KBM-7 (cell line): Measurements from ENCODE around the gene CALY.

Experiments used
- DNase-seq: peaks from one replicate; pipeline ENCODE4 v3.0.0-alpha.2; 2015
- in situ Hi-C: fragments of 300-500 bp; cut with MboI; formaldehyde crosslinking; loops from 2 replicates; pipeline ENCODE4 v1.14.3; 2020; ENCODE audit warnings: low sequenced_read_pairs, low pct_unique_long_range_greater_than_20kb, mixed read lengths

Gene CALY

DNA sequence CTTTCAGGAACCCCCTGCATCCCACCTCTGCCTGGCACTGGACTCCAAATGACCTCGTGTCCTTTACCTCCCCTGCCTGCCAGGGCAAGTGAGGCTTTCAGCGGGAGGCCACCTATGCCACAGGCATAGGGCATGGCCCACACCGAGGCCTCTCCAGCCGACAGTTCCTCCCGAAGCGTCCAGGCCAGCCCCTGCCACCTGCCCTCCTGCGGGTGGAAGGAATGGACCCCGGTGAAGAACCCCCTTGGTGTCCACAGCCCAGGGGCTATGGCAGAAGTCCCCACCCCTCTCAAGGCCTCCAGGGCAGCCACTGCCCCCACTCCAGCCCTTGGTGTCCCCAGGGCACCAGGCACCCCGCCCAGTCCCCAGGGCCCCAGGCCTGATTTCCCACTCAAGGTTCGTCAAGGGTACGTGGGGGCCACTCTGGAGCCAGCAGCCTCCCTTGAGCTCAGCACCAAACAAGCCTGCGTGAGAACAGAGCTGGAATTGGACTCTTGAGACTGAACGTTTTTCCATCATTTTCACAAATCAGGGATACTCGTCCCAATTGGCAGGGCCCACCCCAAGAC is 18.1 kb upstream of the CALY start:
- in situ Hi-C loops = no loop called here
- no peak for DNase-seq

DNA sequence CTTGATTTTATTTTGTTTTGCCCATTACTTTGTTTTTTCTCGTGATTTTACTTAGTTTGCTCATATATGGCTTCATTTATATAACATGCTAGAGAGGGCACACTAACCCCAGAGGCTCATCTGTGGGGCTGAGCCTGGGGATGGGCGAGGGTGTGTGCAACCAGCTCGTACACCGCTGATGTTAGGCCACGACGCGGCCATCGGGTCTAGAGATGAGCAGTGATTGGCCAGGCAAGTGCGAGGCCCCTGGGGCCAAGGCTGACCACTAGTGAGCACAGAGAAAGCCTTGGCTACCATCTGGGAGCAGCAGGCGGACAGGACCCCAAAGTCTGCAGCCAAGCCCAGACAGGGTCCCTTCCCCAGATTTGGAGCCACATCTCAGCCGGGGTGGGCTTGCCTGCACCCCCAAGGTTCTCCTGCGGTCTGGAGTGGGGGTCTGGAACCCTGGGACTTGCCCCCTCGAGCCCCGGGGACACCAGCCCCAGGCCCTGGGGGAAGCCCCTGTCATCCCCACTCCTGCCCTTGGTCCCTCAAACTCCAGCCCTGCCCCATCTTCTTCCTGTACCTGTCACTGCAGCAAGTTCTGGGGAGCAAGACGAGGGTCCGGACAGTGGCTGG is 17.4 kb upstream of the CALY start:
- no peak for DNase-seq
- in situ Hi-C loops = no loop called here

DNA sequence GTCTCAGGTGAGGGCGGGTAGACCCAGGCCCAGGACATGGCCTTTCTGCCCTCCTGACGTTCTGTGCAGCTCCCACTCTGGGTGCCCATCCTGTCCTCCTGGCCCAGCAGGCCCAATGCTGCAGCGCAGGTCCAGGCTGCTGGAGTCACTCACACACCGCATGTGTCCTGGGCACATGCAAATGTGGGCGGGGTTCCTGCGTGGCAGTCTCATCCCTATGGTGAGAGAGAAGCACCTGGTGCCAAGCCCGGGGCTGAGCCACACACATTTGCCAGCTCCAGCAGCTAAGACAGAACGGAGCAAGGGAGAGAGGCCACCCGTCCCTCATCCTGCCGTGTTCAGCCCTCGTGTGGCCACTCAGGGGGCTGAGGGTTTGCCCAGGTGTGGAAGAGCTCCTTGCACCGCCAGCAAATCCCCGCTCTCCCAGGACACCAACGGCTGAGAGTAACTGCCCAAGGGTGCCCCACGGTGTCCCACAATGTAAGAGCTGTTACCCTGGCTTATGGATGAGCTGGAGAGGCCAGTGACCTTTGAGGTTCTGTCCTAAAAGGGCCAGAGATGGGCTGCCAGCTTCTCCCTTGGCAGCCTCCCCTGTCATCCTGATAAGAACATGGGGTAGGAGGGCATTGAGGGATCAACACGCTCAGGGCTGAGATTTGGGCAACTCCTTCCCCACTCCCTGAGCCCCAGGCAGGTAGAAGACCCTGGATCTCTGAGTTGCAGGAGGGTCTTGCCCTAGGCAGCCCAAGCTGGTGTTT is 16.7 kb upstream of the CALY start:
- DNase-seq = no peak
- in situ Hi-C loops = no loop called here

DNA sequence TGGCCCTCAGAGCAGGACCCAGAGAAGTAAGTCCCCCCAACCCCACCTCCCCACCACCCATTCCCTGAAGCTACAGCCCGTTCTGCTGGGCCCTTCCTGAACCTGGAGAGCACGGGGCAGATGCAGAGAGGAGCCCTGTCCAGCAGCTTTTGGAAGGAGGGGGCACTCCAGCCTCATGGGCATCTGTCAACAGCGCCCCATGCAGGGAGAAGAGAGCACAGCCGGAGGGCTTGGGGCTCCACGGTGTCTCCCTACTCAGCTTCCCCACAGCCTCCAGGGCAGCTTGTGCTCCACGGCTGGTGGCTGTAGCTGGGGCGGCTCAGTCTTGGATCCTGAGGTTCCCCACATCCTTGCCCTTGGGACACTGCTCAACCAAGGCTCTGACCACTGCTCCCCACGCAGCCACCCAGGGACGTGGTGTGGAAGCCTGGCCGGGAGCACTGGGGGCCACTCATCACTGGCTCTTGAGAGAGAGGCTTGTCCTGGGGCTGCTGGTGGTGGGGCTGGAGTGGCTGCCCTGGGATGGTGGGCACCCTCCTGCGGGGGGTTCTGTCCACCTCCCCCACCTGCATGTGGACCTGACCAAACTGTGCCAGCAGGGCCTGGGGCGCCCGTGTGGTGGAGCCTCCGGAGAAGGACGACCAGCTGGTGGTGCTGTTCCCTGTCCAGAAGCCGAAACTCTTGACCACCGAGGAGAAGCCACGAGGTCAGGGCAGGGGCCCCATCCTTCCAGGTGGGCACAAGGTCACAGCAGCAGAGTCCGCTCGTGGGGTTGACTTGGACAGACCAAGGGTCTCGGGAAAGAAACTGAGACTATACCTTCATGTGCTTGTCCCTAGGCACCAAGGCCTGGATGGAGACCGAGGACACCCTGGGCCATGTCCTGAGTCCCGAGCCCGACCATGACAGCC is 15.0 kb upstream of the CALY start:
- in situ Hi-C loops = no loop called here
- DNase-seq = no peak

DNA sequence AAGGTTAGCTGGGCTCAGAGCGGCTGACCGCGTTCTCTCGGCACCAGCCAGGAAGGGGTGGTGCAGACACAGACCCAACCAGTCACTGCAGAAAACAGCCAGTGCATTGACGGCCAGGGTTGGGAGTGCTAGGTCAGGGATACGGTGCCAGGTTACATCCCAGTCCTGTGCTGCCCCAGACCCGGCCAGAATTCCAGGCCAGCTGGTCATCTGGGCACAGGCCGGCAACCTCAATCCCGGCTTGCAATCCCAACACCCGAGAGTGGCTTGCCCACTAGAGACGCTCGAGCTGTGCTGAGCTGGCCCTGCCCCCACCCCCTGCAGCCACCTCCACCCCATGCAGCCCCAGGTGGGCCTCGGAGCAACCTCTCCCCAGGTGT is 14.2 kb upstream of the CALY start:
- DNase-seq = no peak
- in situ Hi-C loops = no loop called here

DNA sequence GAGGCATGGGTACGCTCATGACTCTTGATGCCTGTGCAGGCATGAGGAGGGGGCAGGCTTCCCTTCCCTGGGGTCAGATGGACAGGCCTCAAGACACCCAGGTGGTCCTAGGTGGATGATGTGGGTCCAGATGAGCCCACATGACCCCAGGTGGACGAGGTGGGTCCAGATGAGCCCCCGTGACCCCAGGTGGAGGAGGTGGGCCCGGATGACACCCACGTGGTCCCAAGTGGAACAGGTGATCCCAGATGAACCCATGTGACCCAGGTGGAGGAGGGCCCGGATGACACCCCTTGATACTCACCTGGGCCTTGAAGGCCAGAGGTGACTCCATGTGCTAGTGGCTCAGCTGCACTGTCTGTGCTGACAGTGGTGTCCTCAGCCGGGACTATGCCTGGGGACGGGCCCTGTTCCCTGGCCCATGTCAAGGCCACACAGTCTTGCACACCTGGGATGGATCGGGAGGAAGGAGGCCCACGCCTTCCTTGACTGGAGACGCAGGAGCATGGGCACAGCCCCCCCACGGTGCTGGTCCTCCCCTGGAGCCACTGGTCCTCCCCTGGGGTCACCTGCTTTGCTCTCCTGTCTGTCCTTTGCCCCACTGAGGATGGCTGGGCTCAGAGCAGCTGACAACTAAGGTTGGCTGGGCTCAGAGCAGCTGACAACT is 13.7 kb upstream of the CALY start:
- in situ Hi-C loops = no loop called here
- no peak for DNase-seq

DNA sequence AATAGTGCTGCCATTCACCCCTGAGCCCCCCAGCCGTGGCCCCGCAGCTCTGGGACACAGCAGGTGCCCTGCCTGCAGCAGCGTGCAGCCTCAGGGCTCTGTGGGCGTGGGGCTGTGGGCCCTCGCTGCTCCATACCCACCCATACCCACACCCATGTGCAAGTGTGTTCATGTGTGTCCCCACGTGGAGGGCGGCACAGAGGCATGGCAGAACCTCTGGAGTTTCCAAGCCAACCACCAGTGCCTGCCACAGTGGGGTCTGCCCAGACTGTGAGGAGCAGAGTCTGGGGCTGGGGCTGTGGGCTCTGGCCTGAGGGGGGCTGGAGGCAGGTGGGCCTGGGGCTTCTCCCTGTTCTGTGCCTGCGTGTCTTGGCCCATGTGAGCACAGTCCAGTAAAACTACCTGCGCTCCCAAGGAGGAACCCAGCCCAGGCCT is 12.9 kb upstream of the CALY start:
- DNase-seq = no peak
- in situ Hi-C loops = no loop called here

DNA sequence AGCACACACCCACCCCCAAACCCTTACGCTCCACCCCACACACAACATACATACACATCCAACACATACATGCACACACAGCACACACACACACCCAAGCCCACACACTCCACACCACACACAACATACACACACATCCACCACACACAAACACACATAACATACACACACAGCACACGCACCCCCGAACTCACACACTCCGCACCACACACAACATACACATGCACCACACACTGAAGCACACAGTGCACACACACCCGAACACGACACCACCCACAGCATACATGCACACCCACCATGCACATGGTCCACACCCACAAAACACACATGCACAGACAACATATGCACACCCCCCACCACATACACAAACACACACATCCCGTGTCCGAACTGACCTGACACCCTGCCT is 12.5 kb upstream of the CALY start:
- in situ Hi-C loops = no loop called here
- no peak for DNase-seq

DNA sequence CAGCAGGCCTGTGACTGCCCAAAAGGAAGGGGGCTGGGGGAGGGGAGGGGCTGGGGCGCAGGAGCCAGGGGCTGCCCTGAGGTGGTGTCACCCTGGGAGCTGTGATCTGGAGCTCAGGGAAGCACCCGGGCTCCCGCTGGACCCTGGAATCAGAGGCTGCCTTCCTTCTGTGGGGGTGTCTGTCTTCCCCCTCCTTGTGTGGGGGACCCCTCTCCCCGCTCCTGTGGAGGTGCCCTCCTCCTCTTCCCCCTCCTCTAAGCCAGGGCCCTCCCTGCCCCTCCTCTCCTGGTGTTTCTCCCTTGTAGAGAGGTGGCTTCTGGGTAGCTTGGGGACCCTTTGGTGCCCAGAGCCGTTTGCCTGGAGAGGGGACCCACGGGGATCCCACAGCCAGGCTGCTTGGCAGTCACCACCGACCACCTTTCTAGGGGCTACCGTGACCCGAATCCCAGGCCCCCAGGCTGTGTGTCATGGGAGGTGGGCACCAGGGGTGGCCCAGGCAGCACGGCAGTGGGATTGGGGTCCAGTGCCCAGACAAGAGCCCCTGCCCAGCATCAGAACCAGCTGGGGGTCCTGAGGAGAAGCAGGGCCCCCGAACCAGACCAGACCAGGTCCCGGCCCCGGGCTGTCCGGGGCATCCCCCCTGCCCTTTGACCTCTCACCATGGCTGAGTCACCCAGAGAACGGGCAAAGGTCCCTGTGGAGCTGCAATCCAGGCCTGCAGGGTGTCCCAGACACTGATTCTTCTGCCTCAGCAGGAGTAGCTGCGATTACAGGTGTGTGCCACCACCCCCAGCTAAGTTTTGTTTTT is 11.2 kb upstream of the CALY start:
- DNase-seq = no peak
- in situ Hi-C loops = no loop called here

DNA sequence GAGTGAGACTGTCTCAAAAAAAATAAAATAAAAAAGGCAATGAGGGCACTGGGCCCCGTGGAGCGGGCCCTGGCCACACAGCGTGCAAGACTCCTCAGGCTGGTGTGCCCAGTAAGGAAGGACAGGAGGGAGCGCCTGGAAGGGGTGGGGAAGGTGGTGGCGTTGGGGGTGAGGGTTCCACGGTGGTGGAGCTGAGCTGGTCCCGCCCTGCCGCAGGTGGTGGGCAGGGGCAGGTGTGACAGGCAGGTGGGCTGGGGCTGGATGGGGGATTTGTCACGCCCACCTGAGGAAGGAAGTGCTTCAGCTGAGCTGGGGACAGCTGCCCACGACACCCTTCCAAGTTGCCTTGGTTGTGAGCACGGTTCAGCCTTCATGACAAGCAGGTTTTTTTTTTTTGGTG is 9.7 kb upstream of the CALY start:
- in situ Hi-C loops = no loop called here
- DNase-seq = no peak

DNA sequence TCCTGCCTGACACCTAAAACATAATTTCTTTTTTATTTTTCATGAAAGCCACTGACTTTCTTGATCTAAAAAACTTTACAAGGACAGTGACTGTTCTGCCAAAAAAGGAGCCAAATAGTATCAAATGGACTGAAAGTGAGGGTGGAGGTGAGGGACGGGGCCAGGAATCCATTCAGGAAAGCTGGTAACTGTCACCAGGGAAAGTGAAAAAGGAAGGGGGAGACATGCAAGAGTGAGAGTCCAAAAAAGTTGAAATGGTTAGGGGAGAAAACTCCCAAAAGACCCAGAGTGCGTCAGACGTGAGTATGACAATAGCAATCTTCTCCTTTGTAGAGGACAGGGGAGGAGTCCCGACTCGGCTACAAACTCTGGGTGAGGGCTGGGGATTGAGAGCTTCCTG is 7.5 kb upstream of the CALY start:
- no peak for DNase-seq
- in situ Hi-C loops = no loop called here

DNA sequence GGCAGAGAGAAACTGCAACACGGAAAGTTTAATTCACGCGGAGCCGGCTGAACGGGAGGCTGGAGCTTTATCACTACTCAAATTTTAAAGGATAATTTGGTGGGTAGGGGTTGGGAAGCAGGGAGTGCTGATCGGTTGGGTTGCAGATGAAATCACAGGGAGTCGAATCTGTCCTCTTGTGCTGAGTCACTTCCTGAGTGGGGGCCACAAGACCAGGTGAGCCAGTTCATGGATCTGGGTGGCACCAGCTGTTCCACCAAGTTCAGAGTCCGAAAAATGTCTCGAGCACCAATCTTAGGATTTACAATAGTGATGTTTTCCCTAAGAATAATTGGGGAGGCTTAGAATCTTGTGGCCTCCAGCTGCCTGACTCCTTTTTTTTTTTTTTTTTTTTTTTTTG is 6.9 kb upstream of the CALY start:
- in situ Hi-C loops = no loop called here
- no peak for DNase-seq

DNA sequence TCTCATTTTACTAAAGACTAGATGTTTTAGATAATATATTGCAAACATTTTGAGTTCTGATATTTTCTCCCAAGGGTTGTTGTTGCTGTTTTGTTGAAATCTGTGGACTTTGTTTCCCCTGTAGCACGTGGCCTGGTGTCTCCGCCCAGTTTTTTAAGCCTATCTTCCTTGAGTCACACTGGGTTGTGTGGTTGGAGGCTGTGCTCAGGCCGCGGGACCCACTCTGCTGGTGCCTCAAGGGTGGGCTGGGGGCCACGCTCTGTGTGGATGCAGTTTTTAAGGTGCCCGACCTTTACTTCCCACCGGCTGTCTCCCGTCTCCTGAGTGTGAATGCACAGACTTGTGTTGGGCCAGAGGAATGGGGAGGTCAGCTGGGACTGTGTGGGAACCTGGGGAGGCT is 6.2 kb upstream of the CALY start:
- DNase-seq = no peak
- in situ Hi-C loops = no loop called here

DNA sequence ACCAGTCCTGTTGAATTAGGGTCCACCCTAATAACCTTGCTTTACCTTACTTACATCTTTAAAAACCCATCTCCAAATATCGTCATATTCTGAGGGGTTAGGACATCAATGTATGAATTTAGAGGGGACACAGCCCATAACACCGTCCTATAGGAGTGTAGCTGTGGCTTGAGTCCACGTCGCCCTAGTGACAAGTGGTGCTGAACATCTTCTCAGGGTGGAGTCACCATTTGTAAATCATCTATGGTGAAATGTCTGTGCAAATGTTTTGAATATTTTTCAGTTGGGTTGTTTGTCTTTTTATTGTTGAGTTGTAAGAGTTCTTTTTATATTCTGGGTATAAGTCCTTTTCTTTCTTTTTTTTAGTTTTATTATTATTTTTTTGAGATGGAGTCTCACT is 5.3 kb upstream of the CALY start:
- no peak for DNase-seq
- in situ Hi-C loops = no loop called here

DNA sequence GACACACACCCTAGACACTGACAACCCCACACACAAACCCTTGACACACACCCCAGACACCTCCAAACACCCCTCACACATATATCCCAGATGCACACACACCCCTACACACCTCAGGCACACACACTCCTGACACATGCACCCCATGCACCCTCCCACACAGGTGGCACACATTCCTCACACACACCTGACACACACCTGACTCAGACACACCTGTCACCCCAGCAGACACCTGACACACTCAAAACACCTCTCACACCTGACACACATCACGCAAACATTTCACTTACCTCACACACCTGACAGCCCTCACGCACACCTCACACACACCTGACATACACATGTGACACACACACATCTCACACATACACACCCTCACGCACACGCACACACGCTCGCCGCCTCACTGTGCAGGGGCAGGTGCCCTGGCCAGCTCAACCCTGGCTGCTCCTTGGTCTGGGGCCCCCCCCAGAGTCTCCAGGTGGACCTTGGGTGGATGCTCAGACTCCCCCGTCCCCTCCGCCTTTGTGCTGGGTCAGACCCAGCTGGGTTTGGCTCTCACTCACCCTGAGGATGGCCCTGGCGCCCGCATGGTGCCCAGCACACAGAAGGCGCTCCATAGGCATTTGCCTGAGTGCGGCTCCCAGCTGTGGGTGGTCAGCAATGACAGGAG is 3.1 kb upstream of the CALY start:
- no peak for DNase-seq
- in situ Hi-C loops = no loop called here

DNA sequence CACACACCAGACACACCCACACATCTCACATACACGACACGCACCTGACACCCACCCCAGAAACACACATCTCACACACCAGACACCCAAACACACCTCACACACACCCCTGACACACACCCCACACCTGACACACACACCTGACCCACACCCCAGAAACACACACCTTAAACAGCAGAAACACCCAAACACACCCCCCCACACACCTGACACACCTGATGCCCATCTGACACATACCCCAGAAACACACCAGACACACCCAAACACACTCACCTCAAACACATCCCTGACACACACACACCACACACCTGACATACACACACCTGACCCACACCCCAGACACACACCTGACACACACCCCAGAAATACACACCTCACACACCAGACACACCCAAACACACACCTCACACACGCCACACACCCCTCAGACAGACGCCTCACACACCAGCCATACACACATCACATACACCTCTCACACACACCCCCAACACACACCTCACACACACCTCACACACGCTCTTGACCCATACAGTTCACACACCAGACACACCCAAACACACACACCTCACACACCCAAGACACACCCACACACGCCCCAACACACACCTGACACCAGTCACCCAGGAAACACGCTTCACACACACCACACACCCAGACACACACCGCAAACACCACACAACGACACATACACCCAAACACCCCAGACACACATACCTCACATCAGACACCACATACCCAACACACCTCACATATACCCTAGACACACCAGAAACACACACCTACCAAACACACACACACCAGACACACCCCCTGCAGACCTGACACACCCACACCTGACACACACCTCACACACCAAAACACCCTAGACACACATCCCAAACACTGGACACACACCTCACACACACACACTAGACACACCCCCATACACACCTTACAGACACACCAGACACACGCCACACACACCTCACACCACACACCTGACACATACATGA is 1.7 kb upstream of the CALY start:
- in situ Hi-C loops = no loop called here

DNA sequence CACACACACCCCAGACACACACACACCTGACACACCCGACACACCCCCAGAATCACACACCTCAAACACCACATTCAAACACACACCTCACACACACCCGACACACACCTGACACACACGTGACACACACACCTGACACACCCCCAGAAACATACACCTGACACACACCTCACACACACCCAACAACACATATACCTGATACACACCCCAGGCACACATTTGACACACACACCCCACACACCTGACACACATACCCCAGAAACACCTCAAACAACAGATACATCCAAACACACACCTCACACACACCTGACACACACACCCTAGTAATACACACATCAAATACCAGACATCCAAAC is 652 bp upstream of the CALY start:
- no peak for DNase-seq
- in situ Hi-C loops = no loop called here

More for the DNA sequence above, 1.7 kb upstream of the CALY start:
- no peak for DNase-seq
